GM21447 (cell line): ENCODE data around the gene SLC13A3.

ENCODE experiments used
- ATAC-seq: cut with Tn5 transposase; IDR thresholded peaks from one replicate; pipeline ENCODE4 v1.9.1; 2021; ENCODE audit not compliant: unreplicated experiment

SLC13A3 gene

DNA sequence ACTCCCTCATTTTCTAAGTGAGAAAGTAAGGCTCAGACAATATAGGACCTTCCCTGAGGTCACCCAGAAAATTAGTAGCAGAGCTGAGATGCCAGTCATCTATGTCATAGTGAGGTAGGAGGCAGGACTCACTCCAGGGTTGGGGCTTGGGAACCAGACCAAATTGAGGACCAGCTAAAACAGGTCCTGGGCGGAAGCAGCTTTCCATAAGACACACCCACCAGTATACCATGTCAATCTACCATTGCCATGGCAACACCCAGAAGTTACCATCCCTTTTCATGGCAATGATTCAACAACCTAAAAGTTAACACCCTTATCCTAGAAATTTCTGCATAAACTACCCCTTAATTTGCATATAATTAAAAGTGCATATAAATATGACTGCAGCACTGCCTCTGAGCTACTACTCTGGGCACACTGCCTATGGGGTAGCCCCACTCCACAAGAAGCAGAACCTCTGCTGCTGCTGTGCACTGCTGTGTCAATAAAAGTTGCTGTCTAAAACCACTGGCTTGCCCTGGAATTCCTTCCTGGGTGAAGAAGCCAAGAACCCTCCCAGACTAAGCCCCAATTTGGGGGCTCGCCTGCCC, 70.5 kb downstream of the SLC13A3 start:
- ATAC-seq: no peak

DNA sequence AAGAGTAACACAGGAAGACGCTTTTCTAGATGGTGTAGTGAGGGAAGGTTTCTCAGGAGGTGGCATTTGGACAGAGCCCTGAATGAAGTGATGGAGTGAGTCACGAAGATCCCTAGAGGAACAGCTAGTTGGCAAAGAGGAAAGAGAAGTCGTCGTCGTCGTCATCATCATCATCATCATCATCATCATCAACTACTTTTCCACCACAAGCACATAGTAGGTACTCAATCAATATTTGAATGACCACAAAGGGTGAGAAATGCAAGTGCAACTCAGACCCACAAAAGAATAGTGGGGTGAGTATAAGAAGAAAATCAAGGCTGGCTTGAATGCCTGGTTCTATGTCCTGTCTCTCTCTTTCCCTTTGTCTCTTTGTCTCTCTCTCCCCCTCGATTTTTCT, 72.5 kb downstream of the SLC13A3 start:
- ATAC-seq: no peak

DNA sequence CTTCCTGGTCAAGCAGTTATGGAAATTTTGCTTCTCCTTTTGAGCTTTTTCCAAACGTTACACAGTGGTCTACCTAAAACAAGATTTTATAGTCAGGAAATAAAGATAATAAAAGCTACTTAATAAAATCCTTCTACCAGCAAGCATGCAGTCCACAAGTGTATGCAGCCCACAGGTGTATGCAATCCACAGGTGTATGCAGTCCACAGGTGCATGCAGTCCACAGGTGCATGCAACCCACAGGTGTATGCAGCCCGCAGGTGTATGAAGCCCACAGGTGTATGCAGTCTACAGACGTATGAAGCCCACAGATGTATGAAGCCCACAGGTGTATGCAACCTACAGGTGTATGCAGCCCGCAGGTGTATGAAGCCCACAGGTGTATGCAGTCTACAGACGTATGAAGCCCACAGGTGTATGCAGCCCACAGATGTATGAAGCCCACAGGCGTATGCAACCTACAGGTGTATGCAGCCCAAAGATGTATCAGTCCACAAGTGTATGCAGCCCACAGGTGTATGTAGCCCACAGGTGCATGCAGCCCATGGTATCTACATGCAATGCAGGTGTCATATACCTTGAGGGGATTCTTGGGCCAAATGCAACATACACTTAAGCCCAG, 74.4 kb downstream of the SLC13A3 start:
- ATAC-seq: no peak

DNA sequence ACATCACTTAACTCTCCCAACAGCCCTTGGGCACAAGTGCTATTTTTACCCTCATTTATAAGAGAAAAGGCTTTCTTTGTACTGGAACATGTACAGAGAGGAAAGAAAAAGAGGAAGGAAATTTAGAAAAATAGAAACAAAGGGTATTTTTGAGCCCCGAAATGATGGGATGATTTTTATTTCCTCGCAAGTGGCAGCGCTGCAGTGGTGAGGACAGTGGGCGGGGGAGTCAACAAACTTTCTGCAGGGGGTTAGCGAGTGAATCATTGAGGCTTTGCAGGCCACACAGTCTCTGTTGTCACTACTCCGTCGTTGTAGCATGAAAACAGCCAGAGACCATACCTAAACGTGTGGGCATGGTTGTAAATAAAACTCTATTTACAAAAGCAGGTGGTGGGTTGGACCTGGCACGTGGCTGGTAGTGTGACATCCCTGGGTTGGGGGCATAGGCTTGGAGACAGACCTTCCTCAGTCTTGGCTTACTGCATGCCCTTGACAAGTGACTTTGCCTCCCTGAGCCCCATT, 75.3 kb downstream of the SLC13A3 start:
- no peak for ATAC-seq

DNA sequence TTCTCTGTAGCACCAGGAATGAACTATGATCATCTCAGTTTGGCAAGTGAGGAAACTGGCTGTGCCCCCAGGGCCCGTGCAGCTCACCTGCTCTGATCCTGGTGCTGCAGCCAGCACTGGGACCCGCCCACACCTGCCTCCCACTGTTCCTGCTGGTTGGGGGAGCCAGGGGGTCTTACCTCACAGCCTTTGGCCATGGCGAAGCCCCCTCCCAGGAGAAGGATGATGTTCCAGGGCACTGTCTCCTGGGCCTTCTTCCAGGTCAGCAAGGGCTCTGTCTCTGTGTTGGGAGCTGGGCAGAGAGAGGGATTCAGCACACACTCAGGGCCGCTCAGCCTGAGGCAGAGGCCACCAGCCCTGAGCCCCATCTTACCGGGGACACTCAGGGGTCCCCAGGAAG, 75.9 kb downstream of the SLC13A3 start:
- ATAC-seq: no peak

DNA sequence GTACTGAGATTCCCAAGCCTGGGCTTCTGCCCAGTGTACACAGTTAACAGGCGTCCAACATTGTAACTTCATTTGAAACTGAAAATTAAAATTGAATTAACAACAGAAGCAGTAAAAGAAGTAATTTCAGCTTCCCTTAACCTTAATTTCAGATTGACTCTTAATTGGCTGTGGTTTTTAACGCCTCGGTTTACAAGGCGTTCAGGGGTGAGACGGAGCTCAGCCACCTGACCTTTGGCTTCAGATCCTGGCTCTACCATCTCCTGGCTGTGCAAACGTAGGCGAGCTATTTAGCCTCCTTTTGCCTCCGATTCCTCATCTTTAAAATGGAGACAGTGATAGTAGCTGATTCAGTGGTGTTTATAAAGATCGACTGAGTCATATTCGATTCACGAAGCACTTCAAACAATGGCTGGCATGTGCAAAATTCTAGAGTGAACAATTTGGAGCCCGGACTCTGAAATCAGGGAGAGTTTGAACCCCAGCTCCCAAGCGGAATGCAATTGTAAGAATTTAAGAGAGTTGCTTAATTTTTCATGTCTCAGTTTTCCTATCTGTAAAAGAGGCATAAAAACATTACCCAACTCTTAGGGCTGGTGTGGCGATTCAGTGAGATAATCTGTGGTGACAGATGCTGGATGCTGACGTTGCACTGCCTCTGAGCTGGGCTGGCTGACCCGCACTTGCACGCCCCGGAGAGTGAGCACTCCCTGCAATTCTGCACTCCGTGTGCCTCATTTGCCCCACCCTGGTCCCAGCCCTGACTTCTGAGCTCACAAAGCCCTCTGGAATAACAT, 77.3 kb downstream of the SLC13A3 start:
- ATAC-seq: no peak

DNA sequence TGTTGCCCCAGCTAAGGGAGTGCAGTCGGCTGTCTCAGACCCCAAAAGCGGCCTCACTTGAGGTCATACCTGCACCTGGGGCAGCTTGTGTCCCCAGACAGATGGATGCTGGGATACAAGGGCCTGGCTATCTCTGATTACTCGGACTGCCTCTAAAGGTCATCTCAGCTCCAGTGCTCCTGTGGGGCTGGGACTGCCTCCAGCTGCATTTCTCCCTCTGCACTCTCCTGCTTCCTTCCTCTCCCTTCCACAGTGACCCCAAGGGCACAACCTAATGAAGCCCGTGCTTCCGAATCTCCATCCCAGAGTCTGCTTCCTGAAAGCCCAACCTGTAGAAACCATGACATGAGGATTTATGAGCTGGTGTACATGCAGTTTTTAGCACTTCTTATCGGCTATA, 78.0 kb downstream of the SLC13A3 start:
- ATAC-seq: no peak

DNA sequence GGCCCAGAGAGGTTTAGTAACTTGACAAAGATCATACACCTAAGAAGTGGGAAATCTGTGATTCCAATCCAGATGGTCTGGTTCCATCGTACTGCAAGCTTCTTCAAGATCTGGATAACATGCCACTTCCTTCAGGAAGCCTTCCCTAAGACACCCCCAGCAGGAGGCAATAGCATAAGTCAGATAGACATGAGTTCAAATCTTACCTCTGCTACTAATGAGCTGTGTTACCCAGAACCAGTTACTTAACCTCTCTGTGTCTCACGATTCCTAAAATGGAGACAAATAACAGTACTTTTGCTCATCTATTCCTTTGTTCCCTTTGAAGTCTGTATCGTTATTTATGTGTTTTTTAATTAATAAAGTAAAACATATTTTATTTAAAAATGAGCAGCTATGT, 78.5 kb downstream of the SLC13A3 start:
- no peak for ATAC-seq

DNA sequence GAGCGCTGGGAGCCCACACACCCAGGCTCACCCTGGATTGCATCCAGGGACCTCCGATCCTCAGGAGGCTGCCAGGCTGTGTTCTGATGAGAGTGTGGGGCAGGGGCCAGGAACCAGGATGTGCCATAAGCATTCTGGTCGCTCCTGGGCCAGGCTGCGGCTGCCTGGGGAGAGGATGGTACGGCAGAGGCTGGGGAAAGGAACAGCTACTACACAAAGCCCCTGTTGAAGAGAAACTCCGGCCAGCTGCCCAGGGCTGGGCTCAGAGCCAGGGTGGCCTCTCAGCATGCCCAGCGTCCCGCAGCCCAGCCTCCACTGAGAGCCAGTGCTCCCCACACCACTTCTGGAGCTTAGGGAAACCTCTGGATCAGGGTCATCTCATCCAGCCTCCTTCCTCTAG, 79.1 kb downstream of the SLC13A3 start:
- no peak for ATAC-seq

DNA sequence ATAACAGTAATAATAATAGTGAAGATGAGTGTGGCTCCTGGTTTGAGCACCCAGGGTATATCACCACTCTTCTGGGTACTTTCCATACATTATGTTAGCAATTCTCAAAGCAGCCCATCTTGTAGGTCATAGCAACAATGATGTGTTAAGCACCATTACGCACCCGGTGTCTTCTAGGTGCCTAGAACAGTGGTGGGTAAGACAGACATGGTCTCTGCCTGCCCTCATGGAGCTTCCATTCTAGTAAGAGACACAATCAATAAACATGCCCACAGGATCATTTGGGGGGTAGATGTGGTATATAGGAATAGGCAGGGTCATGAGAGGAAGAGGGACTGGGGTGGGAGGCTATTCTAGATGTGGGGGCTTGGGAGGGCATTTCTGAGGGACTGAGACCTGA, 79.8 kb downstream of the SLC13A3 start:
- no peak for ATAC-seq

DNA sequence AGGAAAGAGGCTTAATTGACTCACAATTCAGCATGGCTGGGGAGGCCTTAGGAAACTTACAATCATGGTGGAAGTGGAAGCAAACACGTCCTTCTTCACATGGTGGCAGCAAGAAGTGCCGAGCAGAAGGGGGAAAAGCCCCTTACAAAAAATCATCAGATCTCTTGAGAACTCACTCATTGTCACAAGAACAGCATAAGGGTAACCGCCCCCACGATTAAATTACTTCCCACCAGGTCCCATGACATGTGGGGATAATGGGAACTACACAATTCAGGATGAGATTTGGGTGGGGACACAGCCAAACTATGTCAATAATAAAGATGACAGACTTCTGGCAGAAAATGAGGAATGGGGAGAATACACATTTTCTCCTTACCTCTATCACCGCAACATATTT, 80.3 kb downstream of the SLC13A3 start:
- no peak for ATAC-seq

DNA sequence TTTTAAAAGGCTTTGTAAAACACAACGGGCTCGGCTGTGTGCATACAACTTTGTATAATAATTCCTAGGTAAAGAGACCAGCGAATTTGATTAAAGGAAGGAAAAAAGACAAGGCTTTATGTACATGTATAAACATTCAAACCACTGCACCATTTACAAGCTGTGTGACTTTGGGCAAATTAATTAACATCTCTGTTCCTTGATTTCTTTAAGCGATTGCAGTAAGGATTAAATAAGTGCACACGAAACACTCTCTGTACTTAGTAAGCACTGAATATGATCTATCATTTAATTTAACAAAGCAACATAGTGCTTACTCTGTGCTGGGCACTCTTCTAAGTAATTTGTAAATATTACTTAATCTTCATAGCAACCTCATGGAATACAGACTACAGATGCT, 81.3 kb downstream of the SLC13A3 start:
- no peak for ATAC-seq

DNA sequence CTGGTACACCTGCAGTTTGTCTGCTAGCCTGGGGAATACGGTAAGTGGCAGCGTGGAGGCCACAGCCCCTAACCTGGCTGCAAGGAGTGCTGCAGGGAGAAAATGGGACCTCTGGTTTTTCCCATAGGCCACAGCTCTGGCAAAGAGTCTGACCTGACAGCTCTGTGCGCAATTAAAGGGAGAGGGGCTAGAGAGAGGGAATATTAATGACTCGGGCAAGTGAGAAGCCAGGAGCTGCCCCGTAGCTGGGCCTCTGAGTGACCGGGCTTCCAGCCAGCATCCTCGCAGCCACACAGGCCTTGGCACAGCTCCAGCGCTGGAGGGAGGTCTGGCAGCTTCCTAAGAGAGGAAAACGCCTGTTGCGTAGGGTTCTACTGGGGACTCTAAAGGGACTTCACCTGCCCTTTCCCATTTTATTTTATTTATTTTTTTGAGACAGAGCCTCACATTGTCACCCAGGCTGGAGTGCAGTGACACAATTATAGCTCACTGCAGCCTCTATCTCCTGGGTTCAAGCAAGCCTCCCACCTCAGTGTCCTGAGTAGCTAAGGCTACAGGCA, 82.6 kb downstream of the SLC13A3 start:
- no peak for ATAC-seq

DNA sequence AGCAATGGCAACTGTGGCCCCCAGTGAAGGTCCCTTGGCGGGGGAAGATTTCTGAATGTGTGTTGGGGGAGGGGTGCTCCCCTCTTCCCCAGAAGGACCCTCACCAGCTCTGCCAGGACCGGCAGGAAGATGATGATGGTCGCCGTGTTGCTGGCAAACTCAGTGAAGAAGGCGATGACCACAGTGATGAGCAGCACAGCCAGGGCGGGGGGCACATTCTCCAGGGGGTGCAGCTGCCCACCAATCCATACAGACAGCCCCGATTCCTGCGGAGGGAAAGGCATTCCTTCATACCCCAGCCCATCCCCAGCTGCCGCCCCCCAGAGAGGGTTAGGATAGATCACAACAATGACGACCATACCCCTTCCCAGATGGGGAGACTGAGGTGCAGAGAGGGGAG, 85.1 kb downstream of the SLC13A3 start:
- ATAC-seq: no peak

DNA sequence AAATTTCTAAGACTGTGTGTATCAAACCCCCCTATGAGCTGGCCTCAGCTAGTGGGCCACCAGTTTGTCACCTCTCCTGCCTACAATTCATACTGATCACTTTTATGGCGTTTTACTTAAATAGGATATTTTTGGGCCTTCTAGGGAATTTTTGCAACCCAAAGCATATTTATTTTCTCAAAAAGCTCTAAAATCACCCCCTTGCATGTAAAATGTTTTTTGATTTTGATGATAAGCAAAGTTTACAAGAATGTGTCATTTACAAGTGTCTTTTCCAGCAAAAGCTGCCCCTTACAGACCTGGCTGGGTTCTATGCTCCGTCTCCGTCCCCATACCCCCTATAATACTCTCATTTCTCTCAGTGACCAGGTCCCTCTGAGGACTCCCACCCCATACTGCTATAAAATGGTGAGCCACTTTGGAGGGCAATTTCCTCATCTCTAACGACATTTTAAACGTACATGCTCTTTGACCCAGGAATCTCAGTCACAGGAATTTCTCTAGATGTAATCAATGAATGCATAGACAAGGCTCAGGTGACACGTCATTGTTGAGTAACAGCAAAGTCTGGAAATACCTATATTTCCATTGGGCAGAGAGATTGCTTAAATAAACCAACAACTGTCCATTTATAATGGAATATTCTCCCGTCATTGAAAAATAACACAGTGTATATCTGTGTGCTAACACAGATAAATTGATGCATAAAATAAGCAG, 86.9 kb downstream of the SLC13A3 start:
- no peak for ATAC-seq

DNA sequence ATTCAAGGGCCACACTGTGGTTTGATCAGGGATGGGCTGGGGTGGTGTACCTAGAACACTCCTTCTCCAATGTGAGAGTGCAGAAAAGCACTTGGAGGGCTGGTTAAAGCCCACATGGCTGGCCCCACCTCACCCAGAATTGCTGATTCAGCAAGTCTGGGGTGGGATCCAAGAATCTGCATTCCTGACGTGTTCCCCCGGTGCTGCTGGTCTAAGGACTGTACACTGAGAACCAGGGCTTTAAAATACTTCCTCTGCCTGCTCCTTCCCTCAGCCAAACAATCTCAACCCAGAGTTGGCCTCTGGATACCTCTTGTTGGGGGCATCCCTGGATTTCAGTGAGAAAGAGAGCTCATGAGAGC, 87.4 kb downstream of the SLC13A3 start:
- no peak for ATAC-seq

DNA sequence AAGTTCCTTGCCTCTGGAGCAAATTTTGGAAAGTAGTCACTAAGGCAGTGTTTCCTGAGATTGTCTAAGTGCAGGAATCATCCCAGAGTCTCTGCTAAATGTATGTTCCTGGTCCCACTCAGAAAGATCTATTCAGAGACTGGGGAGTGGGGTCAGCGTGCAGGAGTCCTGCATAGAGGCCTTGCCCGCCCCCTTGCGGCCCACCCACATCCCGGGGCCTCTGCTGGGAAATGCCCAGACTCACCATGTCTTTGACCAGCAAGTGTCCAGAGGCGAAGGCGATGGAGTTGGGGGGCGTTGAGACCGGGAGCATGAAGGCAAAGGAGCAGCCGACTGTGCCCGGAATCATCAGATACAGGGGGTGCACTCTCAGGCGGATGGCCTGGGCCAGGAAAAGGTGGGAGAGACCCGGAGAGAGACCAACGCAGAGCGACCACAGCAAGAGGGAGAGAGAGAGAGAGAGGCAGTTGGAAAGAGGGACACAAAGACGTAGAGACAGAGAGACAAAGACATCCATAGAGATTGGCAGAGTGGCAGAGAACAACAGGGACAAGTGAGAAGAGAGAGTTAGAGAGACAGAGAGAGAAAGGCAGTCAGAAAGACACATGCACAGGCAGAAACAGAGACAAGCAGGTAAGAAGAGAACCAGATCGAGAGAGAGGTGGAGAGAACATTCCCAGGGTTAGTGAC, 87.9 kb downstream of the SLC13A3 start:
- ATAC-seq: no peak

DNA sequence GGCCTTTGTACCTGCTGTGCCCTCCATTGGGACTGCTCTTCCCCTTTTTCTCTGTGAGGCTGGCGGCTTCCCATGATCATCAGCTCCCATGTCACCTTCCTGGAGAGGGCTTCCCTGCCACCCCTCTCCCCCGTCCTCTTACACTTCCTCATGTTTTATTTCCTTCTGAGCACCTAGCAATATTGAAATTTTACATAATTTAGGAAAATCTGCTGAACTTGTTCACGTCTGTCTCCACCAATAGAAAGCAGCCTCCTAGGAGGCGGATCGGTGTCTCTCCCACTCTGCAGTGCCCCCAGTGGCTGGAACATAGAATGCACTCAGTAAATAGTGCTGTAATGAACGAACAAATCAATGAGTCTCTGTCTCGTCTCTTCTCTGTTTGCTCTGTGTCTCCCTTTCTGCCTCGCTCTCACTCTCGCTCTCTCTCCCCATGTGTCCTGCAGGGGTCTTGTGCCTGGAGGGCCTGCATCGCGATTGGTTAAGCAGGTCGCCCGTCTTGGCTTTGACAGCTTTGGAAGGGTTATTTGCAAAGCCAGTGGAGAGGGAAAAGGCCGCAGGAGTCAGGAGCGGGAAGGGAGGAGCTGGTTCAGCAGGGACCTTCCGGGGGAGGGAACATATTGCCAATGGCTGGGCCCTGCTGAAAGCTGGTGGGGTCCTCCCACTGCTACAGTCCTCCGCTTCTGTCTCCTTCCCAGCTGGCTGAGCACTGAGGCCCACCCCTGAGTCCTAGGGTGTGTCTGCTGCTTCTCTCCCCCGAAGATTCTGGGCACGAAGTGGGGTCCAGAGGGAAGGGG, 88.7 kb downstream of the SLC13A3 start:
- ATAC-seq: no peak

DNA sequence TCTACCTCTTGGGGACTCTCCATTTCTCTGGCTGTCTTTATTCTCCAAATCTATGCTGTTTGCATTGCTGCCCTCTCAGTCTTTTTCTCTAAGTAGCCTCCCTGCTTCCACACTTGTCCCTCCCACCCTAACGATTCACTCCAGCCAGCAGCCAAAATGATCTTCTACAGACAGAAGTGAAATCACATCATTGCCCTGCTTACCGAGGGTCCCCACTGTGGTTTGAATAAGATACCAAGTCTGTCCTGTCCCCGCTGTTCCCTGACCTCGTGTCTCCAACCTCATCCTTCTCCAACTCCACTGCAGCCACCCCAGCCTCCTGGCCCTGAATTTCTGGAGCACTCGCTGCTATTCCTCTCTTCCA, 89.3 kb downstream of the SLC13A3 start:
- ATAC-seq: no peak
